ENCODE data around the gene RAB39A. TPM values are rescaled to one million over a fixed set of nuclear protein-coding genes. Genes with fewer than 3 reads are reported as not detected.
A peak's percentile ranks its signal among the peaks of the same experiment; 100 is the strongest.
"Not testable (repeated sequence)": the region's sequence is repeated elsewhere in the genome, so short reads cannot be mapped to it uniquely, and the experiment has no call there.

RAB39A gene
- total RNA-seq, 4 donors from 2014 or later: 0.13 to 0.95 (median 0.67) TPM; not detected in 1

GRCh38 chr11:107915229-107915628 lies 13.0 kb upstream of the RAB39A start:
- DNase-seq: no peak
- Histone ChIP-seq H3K36me3 (no peaks in the 10 kb centered on the region), H3K27ac (no peak overlapping the region), H3K4me1 (no peaks in the 10 kb centered on the region), H3K27me3 (peaks cover 0 to 10% (median 0%) of the 10 kb centered on the region in 4 donors), H3K4me3 (no peak overlapping the region), H3K9me3 (no peaks in the 10 kb centered on the region)
- 78 to 100% methylated on average over 2 to 4 of the region's 5 CpGs for WGBS, 2 donors
- no peak for TF ChIP-seq CTCF (IDR thresholded peaks at IDR 0.05)
- TF ChIP-seq POLR2A (IDR thresholded peaks at IDR 0.05): no peak
- intact Hi-C loops (cut with DNase I): no loop called here

DNA sequence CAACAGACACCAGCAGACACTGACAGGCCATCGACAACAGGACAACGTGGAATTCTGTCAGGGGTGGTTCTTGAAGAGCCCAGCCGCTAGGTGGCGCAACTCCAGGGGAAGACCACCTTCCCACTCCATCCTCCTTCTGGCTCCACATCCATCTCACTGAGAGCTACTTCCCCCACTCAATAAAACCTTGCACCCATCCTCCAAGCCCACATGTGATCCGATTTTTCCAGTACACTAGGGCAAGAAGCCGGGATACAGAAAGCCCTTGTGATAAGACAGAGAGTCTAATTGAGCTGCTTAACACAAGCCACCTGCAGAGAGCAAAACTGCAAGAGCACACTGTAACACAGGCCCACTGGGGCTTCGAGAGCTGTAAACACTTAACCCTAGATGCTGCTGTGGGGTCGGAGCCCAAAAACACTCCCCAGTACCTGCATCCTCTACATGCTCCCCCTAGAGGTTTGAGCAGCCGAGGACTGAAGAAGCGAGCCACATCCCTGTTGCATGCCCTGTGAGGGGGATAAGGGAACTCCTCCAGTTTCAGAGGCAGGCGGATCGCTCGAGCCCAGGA lies 11.5 kb upstream of the RAB39A start:
- Histone ChIP-seq H3K4me3 (no peak overlapping the region), H3K4me1 (no peaks in the 10 kb centered on the region), H3K36me3 (no peaks in the 10 kb centered on the region), H3K9me3 (no peaks in the 10 kb centered on the region), H3K27me3 (peaks cover 0 to 14% (median 0%) of the 10 kb centered on the region in 4 donors), H3K27ac (no peak overlapping the region)
- no peak for DNase-seq
- intact Hi-C loops (cut with DNase I): no loop called here
- 35 to 44% methylated on average over 6 to 13 of the region's 13 CpGs for WGBS, 2 donors
- TF ChIP-seq CTCF (IDR thresholded peaks at IDR 0.05) (peak in 3 of 6 experiments; percentile 28 to 40 (median 38)), POLR2A (IDR thresholded peaks at IDR 0.05) (no peak)

DNA sequence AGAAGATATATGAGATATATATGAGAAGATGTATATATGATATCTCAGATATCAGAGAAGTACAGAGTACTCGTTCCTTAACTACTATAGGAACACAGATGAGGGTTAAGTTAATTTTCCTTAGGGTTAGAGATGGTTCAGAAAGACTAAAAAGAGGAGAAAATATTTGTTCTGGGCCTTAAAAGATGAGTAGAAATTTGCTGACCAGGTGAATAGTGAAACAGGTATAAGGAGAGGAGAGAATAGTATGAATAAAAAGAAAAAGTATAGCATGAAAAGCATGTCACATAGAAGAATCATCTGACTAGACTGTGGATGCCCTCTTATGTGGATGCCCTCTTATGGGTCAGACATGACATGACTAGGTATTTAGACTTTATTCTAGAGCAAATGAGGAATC lies 6.3 kb upstream of the RAB39A start:
- Histone ChIP-seq H3K27ac (no peak overlapping the region), H3K4me1 (no peaks in the 10 kb centered on the region), H3K4me3 (no peak overlapping the region), H3K27me3 (peaks cover 0 to 14% (median 0%) of the 10 kb centered on the region in 4 donors), H3K9me3 (no peaks in the 10 kb centered on the region), H3K36me3 (no peaks in the 10 kb centered on the region)
- intact Hi-C loops (cut with DNase I): no loop called here
- 66 to 70% methylated on average over 1 of the region's 1 CpG for WGBS, 2 donors
- DNase-seq: no peak
- TF ChIP-seq CTCF (IDR thresholded peaks at IDR 0.05) (no peak), POLR2A (IDR thresholded peaks at IDR 0.05) (no peak)

DNA sequence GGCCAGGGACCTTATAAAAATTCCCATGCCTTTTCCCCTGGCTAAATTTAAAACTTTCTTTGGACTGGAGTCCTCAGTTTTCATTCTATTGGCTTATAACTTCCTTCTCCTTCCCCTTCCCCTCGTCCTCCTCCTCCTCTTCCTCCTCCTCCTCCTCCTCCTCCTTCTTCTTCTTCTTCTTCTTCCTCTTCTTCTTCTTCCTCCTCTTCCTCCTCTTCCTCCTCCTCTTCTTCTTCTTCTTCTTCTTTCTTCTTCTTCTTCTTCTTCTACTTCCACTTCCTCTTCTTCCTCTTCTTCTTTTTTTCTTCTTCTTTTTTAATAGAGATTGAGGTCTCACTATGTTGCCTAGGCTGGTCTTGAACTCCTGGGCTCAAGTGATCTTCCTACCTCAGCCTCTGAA lies 4.7 kb upstream of the RAB39A start:
- peaks cover 0 to 26% (median under 1%) of the 10 kb centered on the region in 4 donors for H3K27me3 ChIP-seq
- H3K4me1 ChIP-seq; DNase-seq; H3K27ac ChIP-seq; H3K36me3 ChIP-seq; intact Hi-C loops (cut with DNase I); H3K4me3 ChIP-seq; H3K9me3 ChIP-seq: not testable (repeated sequence)
- WGBS, 2 donors: 20 to 44% methylated on average over 1 of the region's 1 CpG

GRCh38 chr11:107924306-107924705 lies 3.9 kb upstream of the RAB39A start:
- TF ChIP-seq POLR2A (IDR thresholded peaks at IDR 0.05): no peak
- no peak for TF ChIP-seq CTCF (IDR thresholded peaks at IDR 0.05)

More at GRCh38 chr11:107924306-107924705, 3.9 kb upstream of the RAB39A start:
- Histone ChIP-seq H3K36me3 (no peaks in the 10 kb centered on the region), H3K9me3 (no peaks in the 10 kb centered on the region), H3K27me3 (peaks cover 0 to 30% (median 7%) of the 10 kb centered on the region in 4 donors), H3K4me3 (no peak overlapping the region), H3K4me1 (peaks cover 9 to 17% (median 13%) of the 10 kb centered on the region in 3 donors), H3K27ac (no peak overlapping the region)
- 94 to 100% methylated on average over 2 of the region's 2 CpGs for WGBS, 2 donors
- no peak for DNase-seq
- intact Hi-C loops (cut with DNase I): no loop called here

Measured in esophagus squamous epithelium (tissue), 5 donors.